Fibroblast of villous mesenchyme (primary cell): ENCODE results near the gene AP2A2. TPM values are rescaled to one million over a fixed set of nuclear protein-coding genes. Genes with fewer than 3 reads are reported as not detected.

Source experiments
- DNase-seq: peaks from one replicate; pipeline ENCODE4 v3.0.0-alpha.2; 2010; ENCODE audit warnings: low read depth
- H3K4me3 ChIP-seq: 2 replicates; pipeline ENCODE4 v1.5.1; 2011; ENCODE audit warnings: low read depth, mild to moderate bottlenecking, low read length
- total RNA-seq: library from RNA; depleted of rRNA; stranded (reverse); fragments of >200 nt; gene quantifications from 2 replicates; pipeline ENCODE4 v1.2.3, GENCODE V29; 2012
- TF ChIP-seq, protein P1 (sequence below): IDR thresholded peaks from 2 replicates; pipeline ENCODE4 v1.5.1; 2012; ENCODE audit warnings: low read depth, mild to moderate bottlenecking, low read length; ENCODE audit not compliant: insufficient read depth

AP2A2 gene
- total RNA-seq, 1 donor: 53.5 TPM

- DNase-seq: peak; percentile 62
- TF ChIP-seq, protein P1, sequence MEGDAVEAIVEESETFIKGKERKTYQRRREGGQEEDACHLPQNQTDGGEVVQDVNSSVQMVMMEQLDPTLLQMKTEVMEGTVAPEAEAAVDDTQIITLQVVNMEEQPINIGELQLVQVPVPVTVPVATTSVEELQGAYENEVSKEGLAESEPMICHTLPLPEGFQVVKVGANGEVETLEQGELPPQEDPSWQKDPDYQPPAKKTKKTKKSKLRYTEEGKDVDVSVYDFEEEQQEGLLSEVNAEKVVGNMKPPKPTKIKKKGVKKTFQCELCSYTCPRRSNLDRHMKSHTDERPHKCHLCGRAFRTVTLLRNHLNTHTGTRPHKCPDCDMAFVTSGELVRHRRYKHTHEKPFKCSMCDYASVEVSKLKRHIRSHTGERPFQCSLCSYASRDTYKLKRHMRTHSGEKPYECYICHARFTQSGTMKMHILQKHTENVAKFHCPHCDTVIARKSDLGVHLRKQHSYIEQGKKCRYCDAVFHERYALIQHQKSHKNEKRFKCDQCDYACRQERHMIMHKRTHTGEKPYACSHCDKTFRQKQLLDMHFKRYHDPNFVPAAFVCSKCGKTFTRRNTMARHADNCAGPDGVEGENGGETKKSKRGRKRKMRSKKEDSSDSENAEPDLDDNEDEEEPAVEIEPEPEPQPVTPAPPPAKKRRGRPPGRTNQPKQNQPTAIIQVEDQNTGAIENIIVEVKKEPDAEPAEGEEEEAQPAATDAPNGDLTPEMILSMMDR: no peak
Measured at GRCh38 chr11:995752-996420, 70.2 kb downstream of the AP2A2 start.

DNA sequence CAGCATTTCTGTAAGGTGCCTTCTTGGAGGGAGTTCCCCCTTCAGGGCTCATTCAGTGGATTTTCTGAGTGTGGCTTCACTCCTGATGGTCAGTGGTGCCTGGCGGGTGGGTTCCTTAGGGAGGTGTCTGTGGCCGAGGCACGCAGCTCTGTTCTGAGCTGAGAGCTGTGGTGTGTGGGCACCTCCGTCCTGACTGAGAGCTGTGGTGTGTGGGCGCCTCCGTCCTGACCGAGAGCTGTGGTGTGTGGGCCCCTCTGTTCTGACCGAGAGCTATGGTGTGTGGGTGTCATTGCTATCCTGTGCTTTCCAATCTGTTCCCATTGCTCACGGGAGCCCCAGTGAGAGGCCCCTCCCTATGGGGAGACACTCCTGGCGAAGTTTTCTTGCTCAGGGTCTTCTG lies 71.0 kb downstream of the AP2A2 start:
- no peak for DNase-seq
- H3K4me3 ChIP-seq: no peak overlapping the region
- TF ChIP-seq, protein P1: no peak

More at GRCh38 chr11:995752-996420, 70.2 kb downstream of the AP2A2 start:
- H3K4me3 ChIP-seq: no peak overlapping the region

- DNase-seq: no peak
- TF ChIP-seq, protein P1: no peak
- H3K4me3 ChIP-seq: no peak overlapping the region
Measured at GRCh38 chr11:997907-998306, 72.2 kb downstream of the AP2A2 start.

DNA sequence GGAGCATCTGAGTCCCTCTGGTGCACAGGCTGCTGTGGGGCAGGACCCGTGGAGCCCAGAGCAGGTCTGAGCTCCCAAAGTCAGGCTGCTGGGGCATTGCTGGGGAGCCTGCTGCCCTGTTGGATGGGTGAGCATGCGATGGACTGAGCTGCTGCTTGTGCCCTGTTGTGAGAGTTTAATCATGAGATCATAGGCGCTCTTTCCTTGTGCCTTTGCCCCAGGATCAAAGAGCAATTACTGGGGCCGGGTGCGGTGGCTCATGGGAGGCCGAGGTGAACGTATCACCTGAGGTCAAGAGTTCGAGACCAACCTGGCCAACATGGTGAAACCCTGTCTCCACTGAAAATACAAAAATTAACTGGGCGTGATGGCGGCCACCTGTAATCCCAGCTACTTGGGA lies 73.3 kb downstream of the AP2A2 start:
- TF ChIP-seq, protein P1: no peak
- H3K4me3 ChIP-seq: no peak overlapping the region

GRCh38 chr11:1000357-1001278 lies 74.9 kb downstream of the AP2A2 start:
- H3K4me3 ChIP-seq: no peak overlapping the region
- TF ChIP-seq, protein P1: no peak
- no peak for DNase-seq

More for the DNA sequence above, 73.3 kb downstream of the AP2A2 start:
- no peak for DNase-seq

DNA sequence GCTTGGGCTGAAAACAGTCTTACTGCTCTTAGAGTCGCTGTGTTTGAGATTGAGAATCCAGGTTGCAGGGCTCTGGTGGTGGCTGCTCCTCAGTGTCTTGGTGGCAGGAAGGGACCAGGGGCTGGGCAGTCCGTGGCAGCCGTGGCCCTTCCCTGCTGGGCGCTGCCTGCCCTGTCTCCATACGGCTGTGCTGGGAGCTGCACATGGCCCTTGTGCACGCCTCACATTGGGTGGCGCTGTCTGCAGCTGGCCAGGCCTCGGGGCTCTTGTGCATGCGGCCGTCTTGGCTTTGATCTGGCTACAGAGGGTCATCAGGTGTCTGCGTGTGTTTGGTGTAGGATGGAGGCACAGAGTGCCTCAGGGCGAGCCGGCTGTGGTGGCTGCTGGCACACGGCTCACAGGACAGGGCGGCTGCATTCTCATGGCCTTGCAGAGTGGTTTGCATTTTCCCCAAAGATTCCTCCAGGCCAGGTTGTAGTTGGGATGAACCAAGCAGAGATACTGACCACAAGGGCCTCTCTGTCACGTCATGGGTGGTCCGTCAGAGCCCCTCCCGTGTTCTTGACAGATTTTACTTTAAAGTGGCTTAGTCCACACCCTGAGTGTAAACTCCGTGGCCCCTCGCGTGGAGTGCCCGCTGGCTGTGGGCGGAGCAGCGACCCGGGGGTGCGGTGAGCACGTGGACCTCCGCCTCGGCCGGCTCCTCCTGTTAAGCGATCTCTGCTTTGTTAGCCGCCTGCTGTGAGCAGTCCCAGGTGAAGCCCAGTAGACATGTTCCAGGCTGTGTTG lies 76.1 kb downstream of the AP2A2 start:
- no peak overlapping the region for H3K4me3 ChIP-seq
- no peak for DNase-seq
- TF ChIP-seq, protein P1: no peak
